Muscle layer of duodenum (tissue), 2 donors: ENCODE results near the gene PARP9.
"Not testable (repeated sequence)": the region's sequence is repeated elsewhere in the genome, so short reads cannot be mapped to it uniquely, and the experiment has no call there.

Experiments
- H3K27ac ChIP-seq: one replicate; pipeline ENCODE4 v1.7.0; 2013; ENCODE audit warnings: mild to moderate bottlenecking, low read length
- H3K27me3 ChIP-seq: one replicate; pipeline ENCODE4 v1.7.0; 2013; ENCODE audit warnings: low read depth, mild to moderate bottlenecking, control low read depth, low read length
- H3K36me3 ChIP-seq, 2 donors: one replicate each; pipeline ENCODE4 v1.7.0; 2013; ENCODE audit warnings: low read length in 2 of 2, control low read depth in 1 of 2, mild to moderate bottlenecking in 1 of 2; ENCODE audit not compliant: insufficient read depth in 2 of 2, control insufficient read depth in 1 of 2
- H3K4me1 ChIP-seq, 2 donors: one replicate each; pipeline ENCODE4 v1.7.0; 2013; ENCODE audit warnings: low read length in 2 of 2, mild to moderate bottlenecking in 2 of 2, control low read depth in 1 of 2, moderate library complexity in 1 of 2; ENCODE audit not compliant: insufficient read depth in 2 of 2, control insufficient read depth in 1 of 2
- H3K4me3 ChIP-seq, 2 donors: one replicate each; pipeline ENCODE4 v1.7.0; 2013; ENCODE audit warnings: low read length in 2 of 2, low read depth in 1 of 2, mild to moderate bottlenecking in 1 of 2
- H3K9me3 ChIP-seq, 2 donors: one replicate each; pipeline ENCODE4 v1.7.0; 2013; ENCODE audit warnings: low read length in 2 of 2, control low read depth in 1 of 2, mild to moderate bottlenecking in 1 of 2; ENCODE audit not compliant: control insufficient read depth in 1 of 2
- donor health status: healthy.

Gene PARP9

DNA sequence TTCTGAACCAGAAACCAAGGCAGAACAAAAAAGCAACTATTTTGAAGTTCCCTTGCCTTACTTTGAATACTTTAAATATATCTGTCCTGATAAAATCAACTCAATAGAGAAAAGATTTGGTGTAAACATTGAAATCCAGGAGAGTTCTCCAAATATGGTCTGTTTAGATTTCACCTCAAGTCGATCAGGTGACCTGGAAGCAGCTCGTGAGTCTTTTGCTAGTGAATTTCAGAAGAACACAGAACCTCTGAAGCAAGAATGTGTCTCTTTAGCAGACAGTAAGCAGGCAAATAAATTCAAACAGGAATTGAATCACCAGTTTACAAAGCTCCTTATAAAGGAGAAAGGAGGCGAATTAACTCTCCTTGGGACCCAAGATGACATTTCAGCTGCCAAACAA lies 4.7 kb upstream of the PARP9 start:
- Histone ChIP-seq H3K27me3 (no peaks in the 10 kb centered on the region), H3K4me1 (peaks cover 0 to 19% of the 10 kb centered on the region in 2 donors), H3K27ac (peak overlapping the region; percentile 52), H3K36me3 (peaks cover 37 to 59% of the 10 kb centered on the region in 2 donors), H3K4me3 (no peak overlapping the region), H3K9me3 (no peaks in the 10 kb centered on the region)

- Histone ChIP-seq H3K36me3 (peaks cover 33 to 59% of the 10 kb centered on the region in 2 donors), H3K4me1 (peaks cover under 1 to 21% of the 10 kb centered on the region in 2 donors), H3K27ac (peak overlapping the region; percentile 52)
- not testable (repeated sequence) for H3K27me3 ChIP-seq, H3K4me3 ChIP-seq, H3K9me3 ChIP-seq
These were observed 4.0 kb upstream of the PARP9 start for GRCh38 chr3:122568131-122568530.

- H3K27ac ChIP-seq = peak overlapping the region; percentile 98
- H3K4me1 ChIP-seq = peaks cover 5 to 33% of the 10 kb centered on the region in 2 donors
These were observed 429 bp downstream of the PARP9 start for GRCh38 chr3:122563717-122564025.

DNA sequence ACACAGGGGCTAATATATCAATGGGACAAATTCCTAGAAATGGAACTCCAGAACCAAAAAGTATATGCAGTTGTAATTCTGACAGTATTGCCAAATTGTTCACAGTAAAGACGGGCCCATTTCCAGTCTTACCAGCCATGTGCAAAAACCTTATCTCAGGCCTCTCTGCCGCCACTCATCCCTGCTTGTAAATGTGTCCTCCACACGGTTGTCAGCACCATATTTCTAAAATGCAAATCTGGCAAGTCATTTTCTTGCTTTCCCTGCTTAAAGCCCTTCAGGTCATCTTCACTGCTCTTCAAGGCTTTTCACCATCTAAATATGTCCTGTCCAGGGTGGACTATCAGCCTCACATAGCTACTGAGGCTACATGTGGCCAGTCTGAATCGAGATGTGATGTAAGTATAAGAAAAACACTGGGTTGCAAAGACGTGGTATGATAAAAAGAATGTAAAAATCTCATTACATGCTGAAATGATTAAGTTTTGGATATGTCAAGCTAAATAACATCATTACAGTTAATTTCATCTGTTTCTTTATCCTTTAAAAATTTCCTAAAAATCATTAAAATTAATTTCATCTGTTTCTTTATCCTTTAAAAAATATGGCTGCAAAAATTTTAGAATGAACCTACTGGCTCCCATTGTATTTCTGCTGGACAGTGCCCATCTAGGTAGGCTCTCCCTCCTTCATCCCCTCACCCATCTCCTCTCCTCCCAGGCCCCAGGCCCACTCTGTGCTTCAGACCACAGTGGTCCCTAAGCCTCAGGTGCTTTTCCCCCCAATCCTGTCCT lies 980 bp downstream of the PARP9 start:
- Histone ChIP-seq H3K27me3 (no peaks in the 10 kb centered on the region), H3K9me3 (no peaks in the 10 kb centered on the region), H3K27ac (peak overlapping the region; percentile 98), H3K4me3 (peak overlapping the region; percentile 78 to 98), H3K4me1 (peaks cover 5 to 33% of the 10 kb centered on the region in 2 donors), H3K36me3 (peaks cover 26 to 32% of the 10 kb centered on the region in 2 donors)

More at GRCh38 chr3:122563717-122564025, 429 bp downstream of the PARP9 start:
- peaks cover 21 to 33% of the 10 kb centered on the region in 2 donors for H3K36me3 ChIP-seq
- H3K27me3 ChIP-seq = no peaks in the 10 kb centered on the region
- H3K9me3 ChIP-seq = no peaks in the 10 kb centered on the region
- H3K4me3 ChIP-seq = peak overlapping the region; percentile 78 to 98

DNA sequence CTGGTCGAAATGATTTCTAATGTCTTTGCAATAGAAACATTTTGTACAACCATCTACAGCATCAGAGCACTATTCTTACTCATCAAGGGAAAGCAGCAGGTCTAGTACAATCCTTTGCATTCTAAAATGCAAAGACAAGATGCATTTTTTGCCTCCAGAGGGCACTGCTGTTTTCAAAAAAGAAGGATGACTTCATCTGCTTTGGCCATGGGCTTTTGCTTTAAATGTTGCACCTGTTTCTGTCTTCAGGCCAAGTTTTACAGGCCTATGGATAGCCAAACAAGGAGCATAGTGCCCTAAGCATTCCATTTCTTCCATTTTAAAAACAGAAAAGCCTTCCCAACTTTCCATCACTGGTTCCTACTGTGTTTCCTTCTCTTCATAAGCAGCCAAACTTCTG lies 3.4 kb downstream of the PARP9 start:
- Histone ChIP-seq H3K36me3 (peaks cover 30 to 33% of the 10 kb centered on the region in 2 donors), H3K27me3 (no peaks in the 10 kb centered on the region), H3K27ac (no peak overlapping the region), H3K4me3 (no peak overlapping the region), H3K9me3 (no peaks in the 10 kb centered on the region), H3K4me1 (peaks cover 5 to 22% of the 10 kb centered on the region in 2 donors)

GRCh38 chr3:122559906-122560305 lies 4.2 kb downstream of the PARP9 start:
- H3K4me1 ChIP-seq = peaks cover 5 to 20% of the 10 kb centered on the region in 2 donors
- H3K9me3 ChIP-seq = no peaks in the 10 kb centered on the region
- no peak overlapping the region for H3K27ac ChIP-seq
- H3K36me3 ChIP-seq = peaks cover 37 to 41% of the 10 kb centered on the region in 2 donors
- no peak overlapping the region for H3K4me3 ChIP-seq
- no peaks in the 10 kb centered on the region for H3K27me3 ChIP-seq

- Histone ChIP-seq H3K4me3 (no peak overlapping the region), H3K4me1 (peaks cover 5 to 20% of the 10 kb centered on the region in 2 donors), H3K27me3 (no peaks in the 10 kb centered on the region), H3K27ac (no peak overlapping the region), H3K9me3 (no peaks in the 10 kb centered on the region), H3K36me3 (peaks cover 37 to 47% of the 10 kb centered on the region in 2 donors)
These were observed 5.5 kb downstream of the PARP9 start for GRCh38 chr3:122558605-122559004.

DNA sequence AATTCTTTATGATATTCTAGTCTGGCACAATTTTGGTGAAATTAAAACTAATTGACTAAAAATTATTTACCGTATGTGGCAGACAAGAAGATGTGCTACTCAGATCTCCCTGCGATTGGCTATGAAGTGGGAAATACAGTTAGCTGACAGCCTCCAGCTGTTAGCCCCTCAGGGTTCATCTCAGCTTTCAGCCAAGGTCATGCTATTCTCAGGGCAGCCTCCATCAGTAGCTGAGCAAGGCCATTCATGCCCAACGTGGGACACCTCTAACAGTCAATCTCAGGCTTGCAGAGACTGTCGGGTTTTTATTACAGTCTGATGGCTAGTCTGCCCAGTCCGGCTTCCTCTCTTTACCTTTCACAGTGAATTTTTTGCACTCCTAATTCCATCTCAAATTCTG lies 6.7 kb downstream of the PARP9 start:
- Histone ChIP-seq H3K4me1 (peaks cover 0 to 17% of the 10 kb centered on the region in 2 donors), H3K36me3 (peaks cover 41 to 57% of the 10 kb centered on the region in 2 donors), H3K27me3 (no peaks in the 10 kb centered on the region), H3K27ac (no peak overlapping the region), H3K9me3 (no peaks in the 10 kb centered on the region), H3K4me3 (no peak overlapping the region)

DNA sequence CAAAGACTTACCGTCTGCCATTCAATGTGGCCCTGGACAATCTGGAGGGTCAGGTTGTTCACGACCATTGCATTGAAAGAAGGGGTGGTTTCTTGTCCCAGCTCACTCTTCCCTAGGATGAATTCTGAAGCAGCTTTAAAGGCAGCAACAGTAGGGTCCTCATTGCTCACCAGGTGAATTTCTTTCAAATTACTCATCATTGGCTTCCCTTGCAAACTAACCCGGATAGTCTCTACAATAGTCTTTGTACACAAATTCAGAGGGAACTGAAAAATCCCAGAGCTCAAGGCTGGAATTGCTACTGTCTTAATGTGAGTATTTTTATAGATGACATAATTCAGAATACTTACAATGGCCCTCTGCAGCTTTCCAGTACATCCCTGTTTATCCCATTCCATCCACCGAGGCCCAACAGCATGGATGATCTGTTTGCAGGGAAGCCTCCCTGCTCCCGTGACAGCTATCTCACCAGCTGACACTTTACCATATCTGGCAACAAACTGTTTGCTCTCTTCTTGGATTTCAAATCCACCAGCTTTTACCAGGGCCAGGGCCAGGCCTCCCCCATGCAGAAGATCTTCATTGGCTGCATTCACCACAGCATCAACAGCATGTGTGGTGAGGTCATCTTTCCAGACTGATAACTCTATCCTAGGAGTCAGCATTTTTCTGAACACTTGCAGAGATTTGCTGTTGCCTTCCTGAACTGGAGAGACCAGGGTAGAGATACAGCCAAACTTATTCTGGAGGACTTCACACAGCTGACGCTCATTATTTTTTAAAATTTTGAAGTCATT lies 8.6 kb downstream of the PARP9 start:
- Histone ChIP-seq H3K27me3 (no peaks in the 10 kb centered on the region), H3K27ac (peak overlapping the region; percentile 36), H3K9me3 (no peaks in the 10 kb centered on the region), H3K4me3 (no peak overlapping the region), H3K36me3 (peaks cover 59 to 62% of the 10 kb centered on the region in 2 donors), H3K4me1 (peaks cover 0 to 6% of the 10 kb centered on the region in 2 donors)

- H3K9me3 ChIP-seq = no peaks in the 10 kb centered on the region
- peaks cover 0 to 8% of the 10 kb centered on the region in 2 donors for H3K4me1 ChIP-seq
- no peaks in the 10 kb centered on the region for H3K27me3 ChIP-seq
- H3K27ac ChIP-seq = no peak overlapping the region
- peaks cover 55 to 59% of the 10 kb centered on the region in 2 donors for H3K36me3 ChIP-seq
- no peak overlapping the region for H3K4me3 ChIP-seq
These were observed 10.9 kb downstream of the PARP9 start for GRCh38 chr3:122553171-122553570.

DNA sequence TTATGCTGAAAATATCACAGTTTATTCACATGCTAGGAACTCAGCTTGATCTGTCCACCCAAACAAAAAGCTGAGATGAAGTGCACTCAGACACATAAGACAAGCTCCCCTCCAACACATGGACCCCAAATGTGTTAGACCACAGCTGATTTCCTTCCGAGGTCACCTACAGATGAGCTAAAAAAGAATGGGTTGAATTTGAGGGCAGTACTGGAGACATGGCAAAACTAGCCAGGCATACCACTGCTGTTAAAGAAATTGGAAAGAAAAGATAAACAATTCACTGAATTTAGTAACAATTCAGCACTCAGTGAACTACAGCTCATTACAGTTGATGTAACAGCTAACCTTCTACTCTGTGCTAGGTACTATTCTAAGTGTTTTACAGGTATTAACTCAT lies 15.5 kb downstream of the PARP9 start:
- no peaks in the 10 kb centered on the region for H3K9me3 ChIP-seq
- H3K4me3 ChIP-seq = no peak overlapping the region
- peaks cover 0 to 13% of the 10 kb centered on the region in 2 donors for H3K4me1 ChIP-seq
- H3K27me3 ChIP-seq = no peaks in the 10 kb centered on the region
- H3K36me3 ChIP-seq = peaks cover 47 to 70% of the 10 kb centered on the region in 2 donors
- H3K27ac ChIP-seq = no peak overlapping the region
